RWPE2 (cell line): ENCODE results near the gene PROK1.

ENCODE experiments used
- ATAC-seq: fragments of 200-7000 bp; cut with Tn5 transposase; 3 replicates; pipeline ENCODE4 v1.9.1; 2021; ENCODE audit warnings: low read depth
- DNase-seq: peaks from one replicate; pipeline ENCODE4 v3.0.0-alpha.2; 2020; ENCODE audit warnings: low spot score
- H3K27ac ChIP-seq: fragments of 450-650 bp; 2 replicates; pipeline ENCODE4 v1.5.1; 2017; ENCODE audit warnings: mild to moderate bottlenecking; ENCODE audit not compliant: poor library complexity, severe bottlenecking
- H3K27me3 ChIP-seq: fragments of 250-450 bp; sonication (Bioruptor Pico); 2 replicates; pipeline ENCODE4 v1.5.1; 2021; ENCODE audit warnings: mild to moderate bottlenecking, moderate library complexity; ENCODE audit not compliant: insufficient read depth, poor library complexity, severe bottlenecking
- H3K36me3 ChIP-seq: fragments of 250-450 bp; sonication (Bioruptor Pico); 2 replicates; pipeline ENCODE4 v1.5.1; 2020; ENCODE audit warnings: low read depth, mild to moderate bottlenecking, moderate library complexity
- H3K4me1 ChIP-seq: fragments of 250-450 bp; sonication (Bioruptor Pico); 2 replicates; pipeline ENCODE4 v1.5.1; 2021; ENCODE audit warnings: mild to moderate bottlenecking, moderate library complexity; ENCODE audit not compliant: insufficient read depth, poor library complexity, severe bottlenecking
- H3K4me3 ChIP-seq: fragments of 250-450 bp; sonication (Bioruptor Pico); 2 replicates; pipeline ENCODE4 v1.5.1; 2021; ENCODE audit warnings: mild to moderate bottlenecking, moderate library complexity; ENCODE audit not compliant: severe bottlenecking
- H3K9me3 ChIP-seq: fragments of 250-450 bp; sonication (Bioruptor Pico); 2 replicates; pipeline ENCODE4 v1.5.1; 2021; ENCODE audit warnings: mild to moderate bottlenecking, moderate library complexity; ENCODE audit not compliant: severe bottlenecking
- CTCF ChIP-seq: fragments of 450-650 bp; IDR thresholded peaks from one replicate; pipeline ENCODE4 v1.5.1; 2017; ENCODE audit warnings: mild to moderate bottlenecking, moderate library complexity; ENCODE audit not compliant: poor library complexity, severe bottlenecking

PROK1 gene

GRCh38 chr1:110476028-110476765 lies 25.2 kb downstream of the PROK1 start:
- H3K9me3 ChIP-seq, result no peaks in the 10 kb centered on the region
- no peaks in the 10 kb centered on the region for H3K27me3 ChIP-seq
- no peak for ATAC-seq
- H3K36me3 ChIP-seq, result no peaks in the 10 kb centered on the region
- no peak for TF ChIP-seq CTCF
- DNase-seq, result no peak
- H3K27ac ChIP-seq, result peak overlapping the region; percentile 45
- no peak overlapping the region for H3K4me3 ChIP-seq
- H3K4me1 ChIP-seq, result peaks cover 31% of the 10 kb centered on the region

- Histone ChIP-seq H3K36me3 (no peaks in the 10 kb centered on the region), H3K9me3 (no peaks in the 10 kb centered on the region), H3K27me3 (no peaks in the 10 kb centered on the region), H3K27ac (peak overlapping the region; percentile 45), H3K4me3 (no peak overlapping the region), H3K4me1 (peaks cover 31% of the 10 kb centered on the region)
- TF ChIP-seq CTCF, result no peak
- ATAC-seq, result peak; percentile 91
- DNase-seq, result no peak
Measured at GRCh38 chr1:110477041-110477440, 26.1 kb downstream of the PROK1 start.

- ATAC-seq, result peak; percentile 56
- H3K4me1 ChIP-seq, result peaks cover 31% of the 10 kb centered on the region
- H3K9me3 ChIP-seq, result no peaks in the 10 kb centered on the region
- DNase-seq, result no peak
- no peak overlapping the region for H3K4me3 ChIP-seq
- no peaks in the 10 kb centered on the region for H3K36me3 ChIP-seq
- H3K27me3 ChIP-seq, result no peaks in the 10 kb centered on the region
- peak; percentile 27 for TF ChIP-seq CTCF
- peak overlapping the region; percentile 45 for H3K27ac ChIP-seq
Measured at GRCh38 chr1:110477445-110477957, 26.6 kb downstream of the PROK1 start.

- peak overlapping the region; percentile 45 for H3K27ac ChIP-seq
- ATAC-seq (no peak), DNase-seq (no peak)
- peaks cover 31% of the 10 kb centered on the region for H3K4me1 ChIP-seq
- TF ChIP-seq CTCF, result no peak
- no peaks in the 10 kb centered on the region for H3K27me3 ChIP-seq
- H3K4me3 ChIP-seq, result no peak overlapping the region
- H3K36me3 ChIP-seq, result no peaks in the 10 kb centered on the region
- no peaks in the 10 kb centered on the region for H3K9me3 ChIP-seq
Measured at GRCh38 chr1:110477967-110478640, 27.2 kb downstream of the PROK1 start.
